Peyer's patch (tissue), 4 donors: ENCODE results near the gene UPK3A. TPM values are rescaled to one million over a fixed set of nuclear protein-coding genes. Genes with fewer than 3 reads are reported as not detected.
A peak's percentile ranks its signal among the peaks of the same experiment; 100 is the strongest.

Source experiments
- DNase-seq, 3 donors: peaks; one replicate each; pipeline ENCODE4 v3.0.0-alpha.2; 2017 to 2019
- H3K27ac ChIP-seq, 4 donors: fragments of 200-600 bp; sonication (generic); one replicate each; pipeline ENCODE4 v1.5.1; 2016 to 2019
- H3K27me3 ChIP-seq, 2 donors: fragments of 200-600 bp; sonication (generic); one replicate each; pipeline ENCODE4 v1.5.1; 2019
- H3K36me3 ChIP-seq, 3 donors: fragments of 200-600 bp; sonication (generic); one replicate each; pipeline ENCODE4 v1.5.1; 2016 to 2019
- H3K4me1 ChIP-seq, 4 donors: fragments of 200-600 bp; sonication (generic); one replicate each; pipeline ENCODE4 v1.5.1; 2016 to 2019
- H3K4me3 ChIP-seq, 4 donors: fragments of 200-600 bp; sonication (generic); 1 replicate in 3 of 4; 2 replicates in 1 of 4; pipeline ENCODE4 v1.5.1; 2016 to 2019; ENCODE audit warnings: mild to moderate bottlenecking in 1 of 4
- H3K9me3 ChIP-seq, 4 donors: fragments of 200-600 bp; sonication (generic); one replicate each; pipeline ENCODE4 v1.5.1; 2016 to 2019; ENCODE audit warnings: mild to moderate bottlenecking in 1 of 4
- POLR2A ChIP-seq, 2 donors: fragments of 450-650 bp; IDR thresholded peaks; one replicate each; pipeline ENCODE4 v1.5.1; 2017; ENCODE audit warnings: antibody characterized with exemption in 2 of 2, mild to moderate bottlenecking in 2 of 2, moderate library complexity in 2 of 2
- total RNA-seq, 4 donors: library from RNA; depleted of rRNA; stranded (reverse); fragments of >200 nt; gene quantifications; one replicate each; pipeline ENCODE4 v1.1.0, GENCODE V29; 2016
- TF ChIP-seq, protein P1 (sequence below), 6 experiments: fragments of 450-650 bp in 4 of 6; fragments of 200-600 bp in 2 of 6; sonication (generic) in 1 of 6; IDR thresholded peaks; one replicate each; pipeline ENCODE4 v1.5.1; 2017 to 2019; ENCODE audit warnings: antibody characterized with exemption in 6 of 6, mild to moderate bottlenecking in 3 of 6, moderate library complexity in 1 of 6

The UPK3A gene
- total RNA-seq, 4 donors from 2014 or later, result 4.0 TPM; not detected in 3

DNA sequence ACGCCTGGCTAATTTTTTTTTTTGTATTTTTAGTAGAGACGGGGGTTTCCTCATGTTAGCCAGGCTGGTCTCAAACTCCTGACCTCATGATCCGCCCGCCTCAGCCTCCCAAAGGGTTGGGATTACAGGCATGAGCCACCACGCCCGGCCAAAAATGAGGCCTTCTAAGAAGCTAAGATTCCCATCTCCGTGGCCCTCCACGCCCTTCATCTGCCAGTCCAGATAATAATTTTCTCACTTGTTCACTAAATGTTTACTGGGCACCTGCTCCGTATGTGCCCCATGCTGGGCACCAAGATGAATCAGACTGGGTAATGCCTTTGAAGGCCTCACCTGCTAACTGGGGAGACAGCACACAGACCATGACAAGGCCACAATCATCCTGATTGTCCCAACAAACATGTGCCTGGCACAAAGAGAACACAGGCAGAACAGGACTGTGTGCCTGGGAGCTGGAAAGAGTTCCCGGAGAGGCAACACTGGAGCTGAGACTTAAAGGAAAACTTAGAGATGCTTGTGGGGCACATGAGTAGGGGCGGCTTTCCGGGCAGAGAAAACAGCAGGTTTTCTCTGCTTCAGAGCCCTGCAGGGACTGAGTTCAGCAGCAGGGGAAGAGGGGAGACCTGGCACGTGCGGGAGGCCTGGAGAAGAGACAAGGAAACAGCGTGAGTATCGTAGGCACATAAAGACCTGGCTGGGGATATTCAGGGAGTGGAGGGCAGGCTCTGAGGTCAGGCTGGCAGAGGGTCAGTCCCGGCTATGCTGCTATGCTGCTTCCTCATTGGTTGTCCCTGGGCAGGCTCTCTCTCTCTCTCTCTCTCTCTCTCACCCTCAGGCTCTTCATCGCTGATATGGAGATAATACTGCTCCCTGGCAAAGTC is 46.4 kb upstream of the UPK3A start:
- H3K9me3 ChIP-seq, result no peaks in the 10 kb centered on the region
- H3K4me1 ChIP-seq, result peaks cover 3 to 24% (median 15%) of the 10 kb centered on the region in 4 donors
- H3K27me3 ChIP-seq, result no peaks in the 10 kb centered on the region
- H3K27ac ChIP-seq, result no peak overlapping the region
- H3K4me3 ChIP-seq, result no peak overlapping the region
- peaks cover 0 to 10% (median 0%) of the 10 kb centered on the region in 3 donors for H3K36me3 ChIP-seq
- TF ChIP-seq, protein P1, sequence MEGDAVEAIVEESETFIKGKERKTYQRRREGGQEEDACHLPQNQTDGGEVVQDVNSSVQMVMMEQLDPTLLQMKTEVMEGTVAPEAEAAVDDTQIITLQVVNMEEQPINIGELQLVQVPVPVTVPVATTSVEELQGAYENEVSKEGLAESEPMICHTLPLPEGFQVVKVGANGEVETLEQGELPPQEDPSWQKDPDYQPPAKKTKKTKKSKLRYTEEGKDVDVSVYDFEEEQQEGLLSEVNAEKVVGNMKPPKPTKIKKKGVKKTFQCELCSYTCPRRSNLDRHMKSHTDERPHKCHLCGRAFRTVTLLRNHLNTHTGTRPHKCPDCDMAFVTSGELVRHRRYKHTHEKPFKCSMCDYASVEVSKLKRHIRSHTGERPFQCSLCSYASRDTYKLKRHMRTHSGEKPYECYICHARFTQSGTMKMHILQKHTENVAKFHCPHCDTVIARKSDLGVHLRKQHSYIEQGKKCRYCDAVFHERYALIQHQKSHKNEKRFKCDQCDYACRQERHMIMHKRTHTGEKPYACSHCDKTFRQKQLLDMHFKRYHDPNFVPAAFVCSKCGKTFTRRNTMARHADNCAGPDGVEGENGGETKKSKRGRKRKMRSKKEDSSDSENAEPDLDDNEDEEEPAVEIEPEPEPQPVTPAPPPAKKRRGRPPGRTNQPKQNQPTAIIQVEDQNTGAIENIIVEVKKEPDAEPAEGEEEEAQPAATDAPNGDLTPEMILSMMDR (IDR thresholded peaks at IDR 0.05), result no peak
- TF ChIP-seq POLR2A (IDR thresholded peaks at IDR 0.05), result no peak
- no peak for DNase-seq

DNA sequence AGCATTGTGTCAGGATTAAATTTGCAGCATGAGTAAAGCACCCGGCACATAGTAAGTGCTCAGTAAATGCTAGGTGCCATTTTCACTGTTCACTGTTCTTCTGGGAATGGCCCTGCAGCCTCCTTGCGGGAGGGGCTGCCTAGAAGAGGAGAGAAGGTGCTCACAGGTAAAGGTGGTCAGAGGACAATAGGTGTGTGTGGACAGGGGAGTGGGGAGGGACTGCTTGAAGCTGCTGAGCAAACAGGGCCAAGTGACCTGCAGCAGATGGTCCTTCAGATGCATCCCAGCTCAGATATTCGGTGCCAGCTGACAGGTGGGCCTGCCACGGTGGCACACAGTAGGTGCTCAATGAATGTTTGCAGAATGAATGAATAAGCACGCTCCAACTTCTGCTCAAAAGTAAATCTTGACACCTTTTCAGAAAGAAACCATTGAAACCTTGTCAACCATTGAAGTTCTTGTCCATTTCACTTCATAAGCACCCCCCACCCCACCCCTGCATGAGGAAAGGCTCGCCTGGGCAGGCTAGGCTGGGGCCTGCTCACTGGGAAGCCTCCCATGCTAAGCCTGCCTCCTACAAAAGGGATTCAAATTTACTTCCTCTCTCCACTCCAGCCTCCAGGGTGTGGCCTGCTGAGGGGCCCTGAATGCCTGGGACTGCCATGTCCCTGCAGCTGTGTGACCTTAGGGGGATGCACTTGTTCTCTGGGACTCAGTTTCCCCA is 45.6 kb upstream of the UPK3A start:
- Histone ChIP-seq H3K9me3 (no peaks in the 10 kb centered on the region), H3K27me3 (no peaks in the 10 kb centered on the region), H3K36me3 (peaks cover 0 to 10% (median 0%) of the 10 kb centered on the region in 3 donors), H3K4me1 (peaks cover 3 to 24% (median 15%) of the 10 kb centered on the region in 4 donors), H3K27ac (peak overlapping the region in 1 of 4 donors; percentile 69), H3K4me3 (peak overlapping the region in 3 of 4 donors; percentile 70 to 87 (median 82))
- no peak for DNase-seq
- TF ChIP-seq, protein P1 (IDR thresholded peaks at IDR 0.05), result no peak
- no peak for TF ChIP-seq POLR2A (IDR thresholded peaks at IDR 0.05)

DNA sequence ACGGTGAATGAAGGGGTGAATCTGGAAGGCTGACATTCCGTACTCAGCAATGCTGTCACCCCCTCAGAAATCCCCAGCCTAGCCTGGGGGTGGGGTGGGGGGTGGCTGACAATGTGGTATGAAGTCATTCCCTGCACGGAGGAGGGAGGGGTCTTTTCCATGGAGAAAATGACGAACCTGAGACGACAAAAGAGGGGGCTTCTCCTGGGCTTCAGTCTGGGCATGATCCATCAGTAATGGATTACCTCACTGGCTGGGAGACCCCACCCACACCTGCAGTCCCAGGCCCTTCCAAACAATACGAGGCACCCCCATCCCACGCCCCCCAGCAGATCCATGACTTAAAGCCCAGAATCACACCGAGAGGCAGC is 45.1 kb upstream of the UPK3A start:
- Histone ChIP-seq H3K27me3 (no peaks in the 10 kb centered on the region), H3K27ac (peak overlapping the region in 1 of 4 donors; percentile 69), H3K4me3 (peak overlapping the region; percentile 56 to 87 (median 76)), H3K9me3 (no peaks in the 10 kb centered on the region), H3K36me3 (peaks cover 0 to 10% (median 0%) of the 10 kb centered on the region in 3 donors), H3K4me1 (peaks cover 3 to 24% (median 15%) of the 10 kb centered on the region in 4 donors)
- TF ChIP-seq, protein P1 (IDR thresholded peaks at IDR 0.05), result no peak
- no peak for TF ChIP-seq POLR2A (IDR thresholded peaks at IDR 0.05)
- DNase-seq, result no peak

DNA sequence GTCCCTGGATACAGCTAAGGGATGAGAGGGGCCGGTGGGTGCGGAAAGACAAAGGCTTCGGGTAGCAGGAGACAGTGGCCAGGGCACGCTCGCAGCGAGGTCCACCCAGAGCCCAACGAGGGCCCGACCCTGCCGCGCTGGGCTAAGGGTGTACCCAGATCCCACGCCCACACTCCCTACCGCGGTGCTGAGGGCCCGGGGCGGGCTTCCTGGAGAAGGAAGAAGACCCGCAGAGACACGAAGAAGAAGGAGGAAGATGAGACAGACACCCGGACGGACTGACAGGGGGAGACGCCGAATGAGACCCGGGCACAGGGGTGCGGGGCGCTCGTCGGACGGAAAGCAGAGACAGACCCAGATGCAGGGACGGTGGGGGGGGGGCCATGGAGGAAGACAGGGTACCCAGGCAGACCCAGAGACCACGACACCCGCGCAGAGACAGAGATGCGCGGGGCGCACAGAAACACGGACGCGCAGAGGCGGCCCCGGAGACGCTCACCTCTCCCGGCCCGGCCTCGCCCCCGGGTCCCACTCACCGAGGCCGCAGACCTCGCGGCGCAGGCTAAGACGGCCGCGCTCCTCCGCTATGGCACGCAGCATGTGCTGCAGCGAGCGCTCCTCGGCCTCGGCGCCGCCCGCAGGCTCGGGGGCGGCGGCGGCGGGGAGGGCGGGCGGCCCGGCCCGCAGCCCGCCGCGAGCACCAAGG is 44.5 kb upstream of the UPK3A start:
- H3K4me1 ChIP-seq, result peaks cover 3 to 24% (median 17%) of the 10 kb centered on the region in 4 donors
- peak in 1 of 3 donors; percentile 41 for DNase-seq
- H3K4me3 ChIP-seq, result peak overlapping the region; percentile 56 to 87 (median 76)
- H3K36me3 ChIP-seq, result peaks cover 0 to 10% (median 0%) of the 10 kb centered on the region in 3 donors
- no peak for TF ChIP-seq POLR2A (IDR thresholded peaks at IDR 0.05)
- TF ChIP-seq, protein P1 (IDR thresholded peaks at IDR 0.05), result no peak
- no peaks in the 10 kb centered on the region for H3K9me3 ChIP-seq
- H3K27ac ChIP-seq, result peak overlapping the region in 2 of 4 donors; percentile 1 to 69
- no peaks in the 10 kb centered on the region for H3K27me3 ChIP-seq
